Keratinocyte (primary cell): ENCODE results near the gene SSR1. TPM values are rescaled to one million over a fixed set of nuclear protein-coding genes. Genes with fewer than 3 reads are reported as not detected.
A peak's percentile ranks its signal among the peaks of the same experiment; 100 is the strongest.

Experiments
- DNase-seq: peaks from one replicate; pipeline ENCODE4 v3.0.0-alpha.2; 2011; ENCODE audit warnings: low read depth, missing footprints, low spot score
- FAIRE-seq: peaks from 2 replicates; lab custom pipeline; 2011; peaks lifted over from hg19 to GRCh38; lab: Jason Lieb, UNC
- H2AFZ ChIP-seq: 2 replicates; pipeline ENCODE4 v1.6.0; 2012; ENCODE audit warnings: low read length, control low read depth, inconsistent platforms; ENCODE audit not compliant: control insufficient read depth
- H3K27ac ChIP-seq: 2 replicates; pipeline ENCODE4 v1.5.1; 2011; ENCODE audit warnings: low read length; ENCODE audit not compliant: control insufficient read depth, insufficient read depth
- H3K27me3 ChIP-seq: 3 replicates; pipeline ENCODE4 v1.6.0; 2011; ENCODE audit warnings: low read length; ENCODE audit not compliant: control insufficient read depth, insufficient read depth; ENCODE audit errors: extremely low read depth
- H3K36me3 ChIP-seq, 2 experiments: 2 replicates in 1 of 2; 3 replicates in 1 of 2; pipeline ENCODE4 v1.5.1; 2011; ENCODE audit warnings: low read length in 2 of 2, mild to moderate bottlenecking in 1 of 2; ENCODE audit not compliant: control insufficient read depth in 2 of 2, insufficient read depth in 2 of 2; ENCODE audit errors: extremely low read depth in 1 of 2
- H3K4me1 ChIP-seq: 3 replicates; pipeline ENCODE4 v1.5.1; 2011; ENCODE audit warnings: low read length; ENCODE audit not compliant: control insufficient read depth, insufficient read depth; ENCODE audit errors: extremely low read depth
- H3K4me2 ChIP-seq: 3 replicates; pipeline ENCODE4 v1.6.0; 2011; ENCODE audit warnings: low read depth, low read length; ENCODE audit not compliant: control insufficient read depth, insufficient read depth; ENCODE audit errors: extremely low read depth
- H3K4me3 ChIP-seq, 3 experiments: fragments of 200-600 bp in 1 of 3; sonication (generic) in 1 of 3; 2 replicates in 2 of 3; 3 replicates in 1 of 3; pipeline ENCODE4 v1.5.1; 2011 to 2016; ENCODE audit warnings: low read length in 3 of 3, mild to moderate bottlenecking in 3 of 3, control low read depth in 2 of 3, inconsistent platforms in 1 of 3, low read depth in 1 of 3, mixed read lengths in 1 of 3, mixed run types in 1 of 3, moderate library complexity in 1 of 3; ENCODE audit not compliant: control insufficient read depth in 2 of 3, insufficient read depth in 2 of 3; ENCODE audit errors: extremely low read depth in 1 of 3
- H3K79me2 ChIP-seq: 2 replicates; pipeline ENCODE4 v1.6.0; 2012; ENCODE audit warnings: low read length; ENCODE audit not compliant: control insufficient read depth, insufficient read depth
- H3K9ac ChIP-seq: 3 replicates; pipeline ENCODE4 v1.6.0; 2011; ENCODE audit warnings: low read length; ENCODE audit not compliant: control insufficient read depth, insufficient read depth; ENCODE audit errors: extremely low read depth
- H3K9me1 ChIP-seq: 3 replicates; pipeline ENCODE4 v1.6.0; 2011; ENCODE audit warnings: low read length; ENCODE audit not compliant: control insufficient read depth, insufficient read depth; ENCODE audit errors: extremely low read depth
- H3K9me3 ChIP-seq: 2 replicates; pipeline ENCODE4 v1.5.1; 2012; ENCODE audit warnings: low read depth, low read length; ENCODE audit not compliant: control insufficient read depth
- H4K20me1 ChIP-seq: 3 replicates; pipeline ENCODE4 v1.6.0; 2011; ENCODE audit warnings: low read length; ENCODE audit not compliant: control insufficient read depth, insufficient read depth; ENCODE audit errors: extremely low read depth
- EZH2 ChIP-seq: IDR thresholded peaks from one replicate; pipeline ENCODE4 v1.6.1; 2012; ENCODE audit warnings: inconsistent platforms, mild to moderate bottlenecking, low read length, moderate library complexity
- dilution Hi-C: fragments of 300-500 bp; cut with MboI; formaldehyde crosslinking; loops from one replicate; pipeline ENCODE4 v1.7.0; 2020; ENCODE audit warnings: low sequenced_read_pairs; ENCODE audit not compliant: extremely low pct_ligation_motif_present
- polyA plus RNA-seq, 5 experiments: library from polyadenylated mRNA; depleted of rRNA in 3 of 5; stranded (reverse) in 3 of 5; stranded (forward) in 1 of 5; unstranded in 1 of 5; fragments of >200 nt; gene quantifications; 1 replicate in 1 of 5; 2 replicates in 3 of 5; 3 replicates in 1 of 5; pipeline versions ENCODE4 v1.2.1 to v1.2.3, GENCODE V29; 2011 to 2012; ENCODE audit warnings: missing spikeins in 2 of 5, low read depth in 1 of 5, low replicate concordance in 1 of 5
- TF ChIP-seq, protein P1 (sequence below), 3 experiments: IDR thresholded peaks in 1 of 3; conservative IDR thresholded peaks in 1 of 3; optimal IDR thresholded peaks in 1 of 3; 2 replicates in 2 of 3; 3 replicates in 1 of 3; pipeline versions ENCODE3 to v1.5.1; 2011; ENCODE audit warnings: low read length in 3 of 3, mild to moderate bottlenecking in 3 of 3, moderate library complexity in 2 of 3, control low read depth in 1 of 3, inconsistent platforms in 1 of 3; ENCODE audit not compliant: insufficient read depth in 2 of 3; ENCODE audit errors: extremely low read depth in 1 of 3

Gene SSR1
- polyA plus RNA-seq, 1 donor (not counting 4 experiments of a cell fraction or from before 2014, with no cell fraction given) = 188 TPM

DNA sequence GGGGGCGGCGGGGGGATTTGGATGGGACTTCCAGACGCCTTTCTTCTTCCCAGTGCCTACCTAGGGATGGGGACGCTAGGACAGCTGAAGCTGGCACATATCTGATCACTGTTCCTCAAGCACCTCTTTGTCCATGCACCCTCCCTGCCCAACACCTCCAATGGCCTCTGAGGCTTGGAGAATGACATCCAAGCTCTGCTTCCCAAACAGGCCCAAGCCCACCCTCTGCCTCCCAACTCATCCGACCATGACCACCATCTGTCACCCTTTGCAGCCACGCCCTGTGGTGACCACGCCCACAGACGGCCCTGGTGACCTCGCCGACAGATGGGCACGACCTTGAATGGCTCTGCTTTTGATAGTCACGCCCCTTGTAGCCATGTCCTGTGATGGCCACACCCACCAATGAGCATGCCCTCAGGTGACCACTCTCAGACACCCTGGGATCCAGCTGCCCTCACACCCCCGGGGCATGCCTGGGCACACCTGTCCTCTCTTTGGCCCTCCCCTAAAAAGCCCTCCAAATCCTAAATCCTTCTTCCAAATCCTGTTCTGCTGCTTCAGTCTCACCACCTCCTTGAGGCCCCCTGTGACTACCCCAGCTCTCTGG is 51.0 kb downstream of the SSR1 start:
- Histone ChIP-seq H3K79me2 (no peaks in the 10 kb centered on the region), H2AFZ (peak overlapping the region; percentile 98), H4K20me1 (no peaks in the 10 kb centered on the region), H3K9ac (peak overlapping the region; percentile 83), H3K36me3 (no peaks in the 10 kb centered on the region), H3K27me3 (no peaks in the 10 kb centered on the region), H3K4me3 (peak overlapping the region; percentile 51 to 85 (median 84)), H3K27ac (peak overlapping the region; percentile 75), H3K9me1 (no peaks in the 10 kb centered on the region), H3K4me2 (peak overlapping the region; percentile 90), H3K4me1 (peaks cover 18% of the 10 kb centered on the region), H3K9me3 (peaks cover 2% of the 10 kb centered on the region)
- no peak for FAIRE-seq
- TF ChIP-seq, protein P1, sequence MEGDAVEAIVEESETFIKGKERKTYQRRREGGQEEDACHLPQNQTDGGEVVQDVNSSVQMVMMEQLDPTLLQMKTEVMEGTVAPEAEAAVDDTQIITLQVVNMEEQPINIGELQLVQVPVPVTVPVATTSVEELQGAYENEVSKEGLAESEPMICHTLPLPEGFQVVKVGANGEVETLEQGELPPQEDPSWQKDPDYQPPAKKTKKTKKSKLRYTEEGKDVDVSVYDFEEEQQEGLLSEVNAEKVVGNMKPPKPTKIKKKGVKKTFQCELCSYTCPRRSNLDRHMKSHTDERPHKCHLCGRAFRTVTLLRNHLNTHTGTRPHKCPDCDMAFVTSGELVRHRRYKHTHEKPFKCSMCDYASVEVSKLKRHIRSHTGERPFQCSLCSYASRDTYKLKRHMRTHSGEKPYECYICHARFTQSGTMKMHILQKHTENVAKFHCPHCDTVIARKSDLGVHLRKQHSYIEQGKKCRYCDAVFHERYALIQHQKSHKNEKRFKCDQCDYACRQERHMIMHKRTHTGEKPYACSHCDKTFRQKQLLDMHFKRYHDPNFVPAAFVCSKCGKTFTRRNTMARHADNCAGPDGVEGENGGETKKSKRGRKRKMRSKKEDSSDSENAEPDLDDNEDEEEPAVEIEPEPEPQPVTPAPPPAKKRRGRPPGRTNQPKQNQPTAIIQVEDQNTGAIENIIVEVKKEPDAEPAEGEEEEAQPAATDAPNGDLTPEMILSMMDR (optimal IDR thresholded peaks at IDR 0.05 in 1 of 3, IDR thresholded peaks at IDR 0.05 in 1 of 3, conservative IDR thresholded peaks at IDR 0.05 in 1 of 3; ENCODE audit: extremely low read depth in 1 of 3, insufficient read depth in 2 of 3, low read length in 3 of 3) = no peak
- TF ChIP-seq EZH2 = no peak
- peak; percentile 9 for DNase-seq
- dilution Hi-C loops = no loop called here

DNA sequence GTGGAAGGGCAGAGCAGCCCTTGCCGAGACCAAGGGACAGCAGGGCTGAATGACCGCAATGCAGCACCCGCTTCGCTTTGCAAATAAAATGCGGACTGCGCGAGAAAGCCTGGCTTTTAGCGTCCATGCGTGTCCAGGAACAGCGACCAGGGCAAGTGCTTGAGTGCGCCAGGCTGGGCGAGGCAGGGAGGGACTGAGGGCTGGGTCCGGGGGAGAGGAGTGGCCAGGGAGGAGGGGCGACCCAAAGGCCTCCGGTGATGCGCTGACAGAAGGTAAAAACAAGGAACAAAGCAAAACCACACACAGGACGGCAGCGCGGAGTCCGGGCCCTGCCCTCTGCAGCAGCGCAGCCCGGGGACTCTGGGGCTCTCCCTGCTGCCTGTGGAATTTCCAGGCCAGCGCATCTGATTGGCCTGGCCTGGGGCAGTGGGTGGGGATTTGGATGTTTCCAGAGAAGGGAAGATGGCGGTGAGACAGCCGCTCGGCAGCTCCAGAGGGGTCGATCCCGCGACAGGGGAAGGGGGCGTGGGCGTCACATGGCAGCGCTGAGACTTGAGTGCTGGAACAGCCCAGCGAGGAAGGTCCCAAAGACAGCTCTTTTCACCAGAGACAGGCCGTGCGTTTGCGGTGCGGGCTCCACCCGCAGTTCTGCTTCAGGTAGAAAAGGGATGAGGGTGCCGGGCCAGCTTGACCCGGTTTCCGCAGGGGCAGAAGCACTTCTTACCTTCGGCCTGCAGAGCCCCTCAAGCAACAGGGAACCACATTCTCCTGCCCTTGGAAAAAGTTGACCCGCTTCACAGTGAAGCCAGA is 51.8 kb downstream of the SSR1 start:
- Histone ChIP-seq H3K4me2 (peak overlapping the region; percentile 90), H3K4me1 (peaks cover 16% of the 10 kb centered on the region), H3K79me2 (no peaks in the 10 kb centered on the region), H3K9me1 (no peaks in the 10 kb centered on the region), H3K27me3 (no peaks in the 10 kb centered on the region), H2AFZ (peak overlapping the region; percentile 98), H3K27ac (peak overlapping the region; percentile 75), H3K9me3 (peaks cover 2% of the 10 kb centered on the region), H3K36me3 (no peaks in the 10 kb centered on the region), H4K20me1 (no peaks in the 10 kb centered on the region), H3K4me3 (peak overlapping the region; percentile 51 to 85 (median 84)), H3K9ac (peak overlapping the region; percentile 83)
- TF ChIP-seq, protein P1 (optimal IDR thresholded peaks at IDR 0.05 in 1 of 3, IDR thresholded peaks at IDR 0.05 in 1 of 3, conservative IDR thresholded peaks at IDR 0.05 in 1 of 3; ENCODE audit: extremely low read depth in 1 of 3, insufficient read depth in 2 of 3, low read length in 3 of 3) = no peak
- TF ChIP-seq EZH2 = no peak
- DNase-seq (peak; percentile 42), FAIRE-seq (peak; percentile 76)
- dilution Hi-C loops = no loop called here
